DOHH2 (cell line): ENCODE results near the gene EPHA5.

ENCODE experiments used
- CTCF ChIP-seq: fragments of 200-600 bp; sonication (generic); IDR thresholded peaks from one replicate; pipeline ENCODE4 v1.5.1; 2014; ENCODE audit warnings: antibody characterized with exemption, mild to moderate bottlenecking, low read depth, low read length; ENCODE audit not compliant: poor library complexity, severe bottlenecking
- EZH2phosphoT487 ChIP-seq: fragments of 200-600 bp; sonication (generic); IDR thresholded peaks from 2 replicates; pipeline ENCODE4 v1.6.1; 2017; ENCODE audit warnings: borderline replicate concordance, mild to moderate bottlenecking, antibody characterized with exemption, low read length, moderate library complexity, mixed read lengths

DNA sequence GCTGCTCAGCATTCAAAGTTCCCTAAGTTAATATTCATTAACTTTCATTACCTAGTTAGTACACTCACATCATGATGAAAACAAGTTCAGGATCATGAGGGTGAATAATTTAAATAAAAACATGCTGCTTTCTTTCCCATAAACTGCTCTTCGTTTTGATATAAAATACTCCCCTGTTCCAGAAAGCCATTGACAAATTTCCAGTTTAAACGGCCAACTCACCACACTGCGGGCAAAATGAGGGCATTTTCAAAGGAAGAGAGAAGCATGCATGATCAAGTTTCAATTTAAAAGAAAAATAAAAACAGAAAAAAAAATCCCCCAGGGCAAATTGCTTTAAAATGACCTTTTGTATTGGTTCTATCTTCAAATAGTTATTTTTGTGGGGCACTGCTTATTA is 69.6 kb downstream of the EPHA5 start:
- TF ChIP-seq CTCF (no peak), EZH2phosphoT487 (no peak)
